GM10266 (cell line): Measurements from ENCODE around the gene MEG3.

Experiments used
- DNase-seq: peaks from one replicate; pipeline ENCODE4 v3.0.0; 2012; ENCODE audit errors: extremely low spot score
- TF ChIP-seq, protein P1 (sequence below): IDR thresholded peaks from 2 replicates; pipeline ENCODE4 v1.5.1; 2012; ENCODE audit warnings: mild to moderate bottlenecking, low read depth; ENCODE audit not compliant: control insufficient read depth, insufficient read depth; ENCODE audit errors: missing control alignments

Gene MEG3

DNA sequence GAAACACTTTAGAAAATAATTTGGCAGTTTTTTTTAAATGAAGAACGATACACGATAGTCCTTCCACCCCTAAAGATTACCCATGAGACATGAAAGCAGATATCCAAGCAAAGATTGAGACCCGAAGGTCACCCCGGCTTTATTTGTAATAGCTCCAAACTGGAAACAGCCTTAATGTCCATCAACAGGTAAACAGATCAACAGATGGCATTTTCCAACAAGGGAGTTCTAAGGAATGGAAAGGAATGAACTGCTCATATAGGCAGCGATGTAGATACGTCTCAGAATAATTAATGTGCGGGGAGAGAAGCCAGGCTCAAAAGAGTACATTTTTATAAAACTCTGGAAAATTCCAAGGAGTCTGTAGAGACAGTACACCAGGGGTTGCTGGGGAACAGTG is 23.7 kb upstream of the MEG3 start:
- DNase-seq, result no peak
- TF ChIP-seq, protein P1, sequence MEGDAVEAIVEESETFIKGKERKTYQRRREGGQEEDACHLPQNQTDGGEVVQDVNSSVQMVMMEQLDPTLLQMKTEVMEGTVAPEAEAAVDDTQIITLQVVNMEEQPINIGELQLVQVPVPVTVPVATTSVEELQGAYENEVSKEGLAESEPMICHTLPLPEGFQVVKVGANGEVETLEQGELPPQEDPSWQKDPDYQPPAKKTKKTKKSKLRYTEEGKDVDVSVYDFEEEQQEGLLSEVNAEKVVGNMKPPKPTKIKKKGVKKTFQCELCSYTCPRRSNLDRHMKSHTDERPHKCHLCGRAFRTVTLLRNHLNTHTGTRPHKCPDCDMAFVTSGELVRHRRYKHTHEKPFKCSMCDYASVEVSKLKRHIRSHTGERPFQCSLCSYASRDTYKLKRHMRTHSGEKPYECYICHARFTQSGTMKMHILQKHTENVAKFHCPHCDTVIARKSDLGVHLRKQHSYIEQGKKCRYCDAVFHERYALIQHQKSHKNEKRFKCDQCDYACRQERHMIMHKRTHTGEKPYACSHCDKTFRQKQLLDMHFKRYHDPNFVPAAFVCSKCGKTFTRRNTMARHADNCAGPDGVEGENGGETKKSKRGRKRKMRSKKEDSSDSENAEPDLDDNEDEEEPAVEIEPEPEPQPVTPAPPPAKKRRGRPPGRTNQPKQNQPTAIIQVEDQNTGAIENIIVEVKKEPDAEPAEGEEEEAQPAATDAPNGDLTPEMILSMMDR, result no peak

DNA sequence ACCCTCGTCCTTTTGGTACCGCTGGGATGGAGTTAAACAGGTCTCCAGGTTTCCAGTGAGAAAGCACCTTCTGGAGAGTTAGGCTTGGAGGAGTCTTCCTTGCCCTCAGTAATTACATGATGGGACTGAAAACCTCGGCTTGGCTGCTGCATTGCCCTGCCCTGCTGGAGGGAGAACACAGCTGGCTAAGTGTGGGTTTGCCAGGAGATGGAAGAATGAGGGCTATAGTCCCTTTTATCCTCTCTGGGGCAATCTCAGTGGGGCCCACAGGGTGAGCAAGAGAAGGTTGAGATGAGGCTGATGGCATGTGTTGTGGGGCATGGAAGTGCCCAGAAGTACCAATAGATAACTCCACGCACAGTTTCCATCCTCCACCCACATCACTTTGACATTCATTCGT is 23.2 kb upstream of the MEG3 start:
- DNase-seq, result no peak
- TF ChIP-seq, protein P1, result no peak

DNA sequence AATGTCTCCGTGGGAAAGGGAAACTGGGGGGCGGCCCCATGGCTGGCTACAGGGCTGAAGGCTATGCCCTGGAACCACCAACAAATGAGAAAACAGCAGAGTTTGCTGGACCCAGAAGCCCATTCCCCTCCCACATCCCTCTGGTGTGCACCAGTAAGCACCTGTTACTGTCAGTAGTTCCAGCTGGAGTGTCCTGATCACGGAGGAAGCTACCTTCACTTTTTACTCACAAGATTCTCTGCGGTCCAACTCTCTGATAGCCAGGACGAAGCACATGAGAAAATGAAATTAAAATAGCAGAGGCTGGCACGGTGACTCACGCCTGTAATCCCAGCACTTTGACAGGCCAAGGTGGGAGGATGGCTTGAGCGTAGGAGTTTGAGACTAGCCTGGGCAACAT is 22.7 kb upstream of the MEG3 start:
- DNase-seq, result no peak
- TF ChIP-seq, protein P1, result no peak

DNA sequence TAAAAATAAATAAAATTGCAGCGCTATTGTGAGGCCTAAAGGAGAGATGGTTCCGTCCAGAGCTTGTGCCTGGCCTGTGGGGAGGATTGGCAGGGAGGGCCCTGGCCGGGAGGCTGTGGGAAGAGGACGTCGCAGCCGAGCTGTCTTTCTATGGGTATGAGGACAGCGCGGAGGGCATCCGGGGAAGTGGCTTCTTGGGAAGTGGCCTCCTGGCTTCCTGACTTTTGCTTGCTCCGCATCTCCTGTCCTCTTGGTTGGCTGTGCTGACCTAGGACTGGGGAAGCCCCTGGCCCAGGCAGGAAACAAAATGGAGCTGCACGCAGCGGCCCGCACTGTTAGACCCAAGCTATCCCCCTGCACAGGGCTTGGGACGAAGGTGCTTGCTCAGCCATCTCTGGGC is 22.2 kb upstream of the MEG3 start:
- TF ChIP-seq, protein P1, result no peak
- DNase-seq, result no peak

DNA sequence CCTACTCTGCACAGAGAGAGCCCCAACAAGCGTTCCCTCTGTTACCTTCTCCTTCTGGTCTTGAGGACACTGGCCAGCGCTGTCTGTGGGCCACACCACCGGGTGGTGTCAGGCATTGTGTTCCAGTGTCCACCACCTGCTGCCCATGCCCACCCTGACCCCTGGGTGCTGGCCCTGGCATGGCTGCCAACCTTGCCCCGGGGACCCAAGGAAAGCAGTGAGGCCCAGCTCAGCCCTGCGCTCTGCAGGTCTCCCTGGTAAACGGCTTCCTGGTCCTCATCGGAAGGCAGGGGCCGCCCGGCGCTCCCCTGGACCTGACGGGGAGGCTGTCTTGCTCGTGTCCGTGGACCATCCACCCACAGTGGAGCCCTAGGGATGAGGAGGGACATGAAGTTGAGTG is 21.8 kb upstream of the MEG3 start:
- no peak for DNase-seq
- TF ChIP-seq, protein P1, result no peak

DNA sequence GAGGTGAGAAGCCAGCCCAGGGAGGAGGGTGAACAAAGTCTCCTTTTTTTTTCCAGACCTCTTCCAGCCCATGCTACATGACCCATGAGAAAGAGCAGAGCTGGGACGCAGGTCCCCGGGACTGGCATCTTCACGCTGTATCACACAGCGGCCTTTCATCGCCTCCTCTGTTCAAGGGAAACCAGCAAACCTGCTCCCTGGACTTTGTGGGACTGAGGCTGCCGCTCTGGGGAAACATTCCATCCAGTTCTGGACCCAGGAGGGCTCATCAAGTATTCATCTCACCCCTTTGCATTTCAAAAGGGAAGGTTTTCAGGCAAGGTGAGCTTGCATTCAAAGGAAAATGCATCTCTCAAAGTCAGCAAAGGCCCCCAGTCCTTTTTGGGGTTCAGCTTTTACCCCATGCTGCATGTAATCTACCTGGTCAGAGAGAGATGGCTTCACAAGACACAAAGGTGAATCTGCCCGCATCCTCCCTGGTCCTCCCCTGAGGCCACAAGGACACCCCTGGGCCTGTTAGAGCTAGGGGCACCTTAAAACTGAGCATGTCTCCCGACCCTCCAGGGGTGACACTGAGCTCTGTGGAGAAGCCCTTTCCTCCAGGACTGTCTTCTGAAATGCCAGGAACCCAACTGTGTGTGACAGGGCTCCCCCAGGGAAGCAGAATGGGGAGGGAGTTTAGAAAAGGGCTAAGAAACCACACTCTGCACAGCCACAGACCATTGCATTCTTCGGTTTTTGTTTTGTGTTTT is 21.2 kb upstream of the MEG3 start:
- no peak for DNase-seq
- TF ChIP-seq, protein P1, result no peak

DNA sequence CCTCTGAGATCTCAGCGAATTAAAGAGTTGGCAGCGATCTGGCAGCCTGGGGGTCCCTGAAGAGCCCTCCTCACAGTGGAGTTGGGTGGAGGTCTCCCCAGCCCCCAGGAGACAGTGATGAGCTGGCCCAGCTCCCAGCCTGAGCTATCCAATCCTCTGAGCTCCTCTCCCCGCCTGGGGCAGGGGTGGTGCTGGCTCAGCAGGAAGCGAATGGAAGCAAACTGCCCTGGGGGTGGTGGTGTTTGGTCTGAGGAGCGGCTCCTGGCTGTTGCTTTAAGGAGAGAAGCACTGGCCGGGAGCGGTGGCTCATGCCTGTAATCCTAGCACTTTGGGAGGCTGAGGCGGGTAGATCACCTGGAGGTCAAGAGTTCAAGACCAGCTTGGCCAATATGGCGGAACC is 19.5 kb upstream of the MEG3 start:
- TF ChIP-seq, protein P1, result no peak
- no peak for DNase-seq
